Measurements from ENCODE around the gene IL17REL. TPM values are rescaled to one million over a fixed set of nuclear protein-coding genes. Genes with fewer than 3 reads are reported as not detected.
"Not testable (repeated sequence)": the region's sequence is repeated elsewhere in the genome, so short reads cannot be mapped to it uniquely, and the experiment has no call there.

Gene IL17REL
- total RNA-seq, 1 experiment from 2014 or later: not detected

DNA sequence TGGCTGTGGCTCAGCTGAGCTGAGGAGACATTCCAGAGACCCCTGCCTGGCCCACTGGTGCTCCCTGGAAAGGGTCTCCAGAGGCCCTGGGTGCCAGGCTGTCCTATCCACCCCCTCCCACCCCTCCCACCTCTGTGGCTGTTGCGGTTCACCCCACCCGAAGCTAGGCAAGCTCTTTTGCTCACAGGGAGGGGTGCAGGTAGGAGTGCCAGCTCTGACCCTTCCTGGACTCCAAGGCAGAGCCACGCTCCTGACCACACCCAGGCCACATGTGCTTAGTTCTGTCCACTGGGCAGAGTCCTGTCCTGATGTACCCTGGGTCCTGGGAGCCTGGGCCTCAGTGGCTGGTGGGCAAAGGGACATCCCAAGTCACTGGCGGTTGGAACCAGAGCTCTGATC, 16.4 kb downstream of the IL17REL start:
- H3K36me3 ChIP-seq (replicated peaks; ENCODE audit: control insufficient read depth, insufficient read depth, low read length): no peaks in the 10 kb centered on the region
- no peak for DNase-seq
- H3K4me3 ChIP-seq (ENCODE audit: insufficient read depth, low read depth, low read length): no peak overlapping the region
- H3K27me3 ChIP-seq (ENCODE audit: control insufficient read depth, insufficient read depth, low read length): peaks cover 14% of the 10 kb centered on the region

DNA sequence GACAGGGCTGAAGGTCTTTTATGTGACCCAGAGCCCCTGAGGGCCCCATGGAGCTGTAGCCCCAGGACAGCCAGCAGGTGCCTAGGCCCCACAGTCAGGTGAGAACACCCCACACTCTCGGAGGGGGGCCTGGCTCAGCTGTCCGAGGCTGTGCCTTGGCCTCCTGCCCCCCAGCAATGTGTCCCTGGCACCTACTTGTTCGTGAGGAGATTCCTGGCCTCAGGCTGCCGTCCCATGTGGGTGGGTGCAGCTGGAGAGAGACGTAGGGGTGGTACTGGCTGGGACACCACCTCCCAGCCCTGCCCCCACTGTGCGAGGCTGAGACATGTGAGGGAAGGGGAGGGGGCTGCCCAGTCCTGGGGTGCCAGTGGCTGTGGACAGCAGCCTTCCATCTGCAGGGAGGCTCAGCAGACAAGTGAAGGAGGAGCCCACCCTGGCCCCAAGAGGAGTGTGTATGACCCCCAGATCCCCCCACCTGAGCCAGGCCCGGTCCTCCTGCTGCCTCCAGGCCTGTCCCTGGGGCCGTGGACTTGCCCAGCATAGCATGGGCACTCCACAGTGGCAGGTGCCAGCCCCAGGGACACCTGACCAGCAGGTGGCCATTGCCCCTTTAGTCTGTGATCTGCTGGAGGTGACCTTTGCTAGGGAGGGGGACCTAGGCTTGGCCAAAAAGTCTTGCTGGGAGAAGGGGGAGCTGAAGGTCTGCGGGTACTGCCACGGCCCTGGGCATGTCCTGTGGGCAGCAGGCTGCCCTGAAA, 17.0 kb downstream of the IL17REL start:
- Histone ChIP-seq H3K27me3 (ENCODE audit: control insufficient read depth, insufficient read depth, low read length) (peaks cover 9% of the 10 kb centered on the region), H3K36me3 (replicated peaks; ENCODE audit: control insufficient read depth, insufficient read depth, low read length) (no peaks in the 10 kb centered on the region), H3K4me3 (ENCODE audit: insufficient read depth, low read depth, low read length) (no peak overlapping the region)
- peak; percentile 38 for DNase-seq

DNA sequence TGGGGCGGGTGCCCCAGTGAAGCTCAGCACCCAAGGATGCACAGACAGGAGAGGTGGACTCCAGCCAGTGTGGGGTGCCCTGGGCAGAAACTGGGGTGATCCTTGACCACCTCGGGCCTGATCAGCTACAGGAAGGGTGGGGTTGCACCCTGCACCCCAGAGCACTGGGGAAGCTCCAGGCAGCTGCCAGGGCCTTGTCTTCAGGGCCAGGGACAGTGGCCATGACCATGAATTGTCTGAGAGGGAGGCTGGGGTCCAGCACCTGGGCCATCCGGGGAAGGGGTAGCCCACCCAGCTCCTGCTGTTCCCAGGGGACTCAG, 17.6 kb downstream of the IL17REL start:
- DNase-seq: peak; percentile 43
- Histone ChIP-seq H3K36me3 (replicated peaks; ENCODE audit: control insufficient read depth, insufficient read depth, low read length) (no peaks in the 10 kb centered on the region), H3K27me3 (ENCODE audit: control insufficient read depth, insufficient read depth, low read length) (peaks cover 4% of the 10 kb centered on the region), H3K4me3 (ENCODE audit: insufficient read depth, low read depth, low read length) (no peak overlapping the region)

DNA sequence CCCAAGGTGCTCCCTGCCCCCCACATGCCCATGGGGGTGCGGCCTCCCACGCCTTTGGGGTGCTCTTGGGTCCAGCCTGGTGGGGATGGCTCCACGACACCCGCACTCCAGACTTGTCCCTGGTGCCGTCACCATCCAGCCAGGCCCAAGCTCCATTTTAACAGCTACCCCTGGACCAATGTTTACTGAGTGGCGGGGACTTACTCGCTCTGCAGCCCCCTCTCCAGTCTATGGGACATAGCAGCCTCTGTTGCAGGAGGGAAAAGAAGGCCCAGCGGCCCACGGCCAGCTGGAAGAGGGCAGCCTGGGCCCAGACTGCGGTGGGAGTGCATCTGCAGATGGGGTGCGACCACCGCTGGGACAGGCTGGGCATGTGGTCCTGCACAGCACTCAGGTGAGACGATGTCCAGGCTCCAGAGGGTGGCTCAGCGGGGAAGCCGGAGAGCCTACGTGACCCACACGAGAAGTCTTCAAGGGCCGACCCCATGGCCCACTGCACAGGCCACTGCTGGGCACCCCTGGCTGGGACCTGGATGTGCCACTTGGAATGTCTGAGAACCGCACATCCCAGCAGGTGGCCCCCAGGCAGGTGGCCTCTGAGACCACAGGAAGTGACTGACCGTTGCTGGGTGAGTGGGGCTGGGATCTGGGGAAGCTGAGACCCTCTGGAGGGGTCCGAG, 18.1 kb downstream of the IL17REL start:
- Histone ChIP-seq H3K36me3 (replicated peaks; ENCODE audit: control insufficient read depth, insufficient read depth, low read length) (no peaks in the 10 kb centered on the region), H3K4me3 (ENCODE audit: insufficient read depth, low read depth, low read length) (no peak overlapping the region), H3K27me3 (ENCODE audit: control insufficient read depth, insufficient read depth, low read length) (no peaks in the 10 kb centered on the region)
- DNase-seq: peak; percentile 49

DNA sequence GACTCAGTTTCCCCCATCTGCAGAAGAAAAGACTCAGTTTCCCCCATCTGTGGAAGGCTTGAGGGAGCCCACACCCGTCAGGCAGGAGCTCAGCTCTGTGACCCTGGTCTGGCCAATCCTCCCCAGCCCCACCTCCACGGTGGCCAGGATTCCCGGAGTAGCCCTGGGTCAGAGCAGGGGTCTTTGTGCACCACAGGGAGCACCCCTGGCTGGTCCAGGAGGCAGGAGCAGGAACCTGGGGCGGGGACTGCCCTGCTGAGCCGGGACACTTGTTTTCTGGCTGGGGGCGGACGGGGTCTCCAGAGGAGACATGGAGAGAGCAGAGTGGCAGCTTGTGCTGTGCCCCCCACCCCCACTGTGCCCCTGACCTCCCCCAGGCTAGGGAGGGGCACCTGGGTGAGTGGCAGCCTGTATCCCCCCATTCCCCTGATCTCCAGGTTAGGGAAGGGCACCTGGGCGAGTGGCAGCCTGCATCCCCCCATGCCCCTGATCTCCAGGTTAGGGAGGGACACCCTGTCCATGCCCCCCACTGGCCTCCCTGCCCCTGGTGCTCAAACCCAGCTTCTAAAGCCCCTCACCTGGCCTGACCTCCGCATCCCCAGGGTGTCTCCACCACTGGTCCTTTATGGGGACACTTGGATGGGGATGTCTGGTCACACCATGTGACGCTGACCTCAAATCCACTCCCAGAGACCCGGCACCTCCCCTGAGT, 18.8 kb downstream of the IL17REL start:
- Histone ChIP-seq H3K27me3 (ENCODE audit: control insufficient read depth, insufficient read depth, low read length) (no peaks in the 10 kb centered on the region), H3K4me3 (ENCODE audit: insufficient read depth, low read depth, low read length) (no peak overlapping the region), H3K36me3 (replicated peaks; ENCODE audit: control insufficient read depth, insufficient read depth, low read length) (no peaks in the 10 kb centered on the region)
- DNase-seq: no peak

DNA sequence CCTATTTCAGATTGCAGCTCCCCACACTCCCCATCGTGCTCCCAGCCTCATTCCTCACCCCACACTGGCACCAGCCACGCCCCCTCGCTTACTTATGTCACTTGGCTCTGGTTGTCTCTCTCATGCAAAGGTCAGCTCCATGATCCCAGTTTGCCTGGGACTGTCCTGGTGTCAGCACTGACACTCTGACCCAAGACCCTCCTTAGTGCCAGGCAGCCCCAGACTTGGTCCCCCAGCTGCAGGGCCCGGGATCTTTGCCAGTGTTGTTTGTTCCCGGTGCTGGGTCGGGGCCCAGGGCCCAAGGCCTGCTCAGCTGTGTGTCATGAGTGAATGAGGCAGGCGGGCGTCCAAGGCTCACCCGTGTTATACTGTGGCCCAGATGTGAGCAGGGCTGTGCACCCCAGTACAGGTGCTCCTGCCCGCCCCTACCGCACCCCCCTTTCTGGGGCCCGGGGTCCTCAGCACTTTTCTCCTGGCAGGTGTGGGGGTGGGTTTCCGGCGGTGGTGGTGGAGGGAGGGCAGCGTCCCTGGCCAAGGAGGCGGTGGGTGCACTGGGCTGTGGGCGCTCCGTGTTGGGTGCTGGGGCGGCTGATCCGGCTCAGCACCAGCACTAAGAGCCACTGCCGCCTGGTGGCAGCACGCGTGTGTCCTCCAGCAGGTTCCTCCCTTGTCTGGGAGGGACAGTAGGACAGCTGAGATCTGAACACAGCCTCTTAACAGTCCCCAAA, 19.5 kb downstream of the IL17REL start:
- DNase-seq: peak; percentile 91
- H3K4me3 ChIP-seq (ENCODE audit: insufficient read depth, low read depth, low read length): no peak overlapping the region
- no peaks in the 10 kb centered on the region for H3K36me3 ChIP-seq (replicated peaks; ENCODE audit: control insufficient read depth, insufficient read depth, low read length)
- H3K27me3 ChIP-seq (ENCODE audit: control insufficient read depth, insufficient read depth, low read length): no peaks in the 10 kb centered on the region

DNA sequence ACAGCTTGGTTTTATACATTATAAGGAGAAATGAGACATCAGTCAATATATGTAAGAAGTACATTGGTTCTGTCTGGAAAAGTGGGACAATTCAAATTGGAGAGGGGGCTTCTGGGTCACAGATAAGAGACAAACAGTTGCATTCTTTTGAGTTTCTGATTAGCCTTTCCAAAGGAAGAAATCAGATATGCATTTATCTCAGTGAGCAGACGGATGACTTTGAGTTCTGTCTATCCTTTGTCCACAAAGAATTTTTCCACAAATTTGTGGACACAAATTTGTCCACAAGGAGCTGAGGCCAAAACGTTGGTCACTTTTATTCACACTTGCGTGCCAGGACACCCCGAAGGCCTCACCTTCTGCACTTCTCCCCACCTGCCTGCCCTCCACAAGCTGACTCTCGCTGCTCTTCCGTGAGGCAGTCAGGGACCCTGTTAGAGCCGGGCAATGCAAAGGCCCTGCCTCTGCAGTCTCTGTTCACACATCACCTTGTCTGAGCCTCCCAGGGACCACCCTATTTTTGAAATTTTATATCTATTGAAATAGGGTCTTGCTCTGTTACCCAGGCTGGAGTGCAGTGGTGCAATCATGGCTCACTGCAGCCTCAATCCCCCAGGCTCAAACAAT, 20.5 kb downstream of the IL17REL start:
- no peak for DNase-seq
- no peak overlapping the region for H3K4me3 ChIP-seq (ENCODE audit: insufficient read depth, low read depth, low read length)
- H3K27me3 ChIP-seq (ENCODE audit: control insufficient read depth, insufficient read depth, low read length): no peaks in the 10 kb centered on the region
- H3K36me3 ChIP-seq (replicated peaks; ENCODE audit: control insufficient read depth, insufficient read depth, low read length): no peaks in the 10 kb centered on the region

DNA sequence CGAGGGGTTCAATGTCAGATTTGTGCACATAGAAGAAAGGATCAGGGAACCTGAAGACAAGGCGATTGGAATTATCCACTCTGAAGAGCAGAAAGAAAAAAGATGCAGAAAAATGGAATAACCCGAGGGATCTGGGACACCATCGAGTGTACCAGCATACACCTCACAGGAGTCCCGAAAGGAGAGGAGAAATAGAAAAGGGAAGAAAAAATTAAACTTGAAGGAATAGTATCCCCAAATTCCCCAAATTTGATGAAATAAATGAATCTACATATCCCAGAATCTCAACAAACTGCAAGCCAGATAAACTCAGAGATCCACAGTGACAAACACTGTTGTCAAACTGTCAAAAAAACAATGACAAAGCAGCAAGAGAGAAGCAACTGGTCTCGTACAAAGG, 21.4 kb downstream of the IL17REL start:
- Histone ChIP-seq H3K4me3 (ENCODE audit: insufficient read depth, low read depth, low read length) (no peak overlapping the region), H3K27me3 (ENCODE audit: control insufficient read depth, insufficient read depth, low read length) (no peaks in the 10 kb centered on the region), H3K36me3 (replicated peaks; ENCODE audit: control insufficient read depth, insufficient read depth, low read length) (no peaks in the 10 kb centered on the region)
- no peak for DNase-seq

DNA sequence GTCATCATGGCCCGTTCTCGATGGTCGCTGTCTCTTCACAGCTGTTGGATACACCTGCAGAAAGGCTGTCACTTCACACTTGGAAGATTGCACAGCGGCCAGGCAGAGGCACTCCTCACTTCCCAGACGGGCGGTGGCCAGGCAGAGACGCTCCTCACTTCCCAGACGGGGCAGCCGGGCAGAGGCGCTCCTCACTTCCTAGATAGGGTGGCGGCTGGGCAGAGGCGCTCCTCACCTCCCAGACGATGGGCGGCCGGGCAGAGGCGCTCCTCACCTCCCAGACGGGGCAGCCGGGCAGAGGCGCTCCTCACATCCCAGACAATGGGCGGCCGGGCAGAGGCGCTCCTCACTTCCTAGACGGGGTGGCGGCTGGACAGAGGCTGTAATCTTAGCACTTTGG, 22.7 kb downstream of the IL17REL start:
- H3K27me3 ChIP-seq (ENCODE audit: control insufficient read depth, insufficient read depth, low read length); DNase-seq; H3K36me3 ChIP-seq (replicated peaks; ENCODE audit: control insufficient read depth, insufficient read depth, low read length); H3K4me3 ChIP-seq (ENCODE audit: insufficient read depth, low read depth, low read length): not testable (repeated sequence)

DNA sequence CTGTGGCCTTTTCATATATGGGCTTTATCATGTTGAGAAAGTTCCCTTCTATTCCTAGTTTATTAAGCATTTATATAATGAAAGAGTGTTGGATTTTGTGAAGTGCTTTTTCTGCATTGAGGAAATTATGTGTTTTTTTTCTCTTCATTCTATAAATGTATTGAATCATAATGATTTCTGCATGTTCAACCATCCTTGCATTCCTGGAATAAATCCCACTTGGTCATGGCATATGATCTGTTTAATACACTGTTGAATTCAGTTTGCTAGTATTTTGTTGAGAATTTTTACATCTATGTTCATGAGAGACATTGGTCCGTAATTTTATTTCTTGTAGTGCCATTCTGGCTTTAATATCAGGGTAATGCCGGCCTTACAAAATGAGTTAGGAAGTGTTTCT, 26.2 kb downstream of the IL17REL start:
- DNase-seq: no peak
- Histone ChIP-seq H3K27me3 (ENCODE audit: control insufficient read depth, insufficient read depth, low read length) (peaks cover 20% of the 10 kb centered on the region), H3K36me3 (replicated peaks; ENCODE audit: control insufficient read depth, insufficient read depth, low read length) (no peaks in the 10 kb centered on the region), H3K4me3 (ENCODE audit: insufficient read depth, low read depth, low read length) (no peak overlapping the region)

DNA sequence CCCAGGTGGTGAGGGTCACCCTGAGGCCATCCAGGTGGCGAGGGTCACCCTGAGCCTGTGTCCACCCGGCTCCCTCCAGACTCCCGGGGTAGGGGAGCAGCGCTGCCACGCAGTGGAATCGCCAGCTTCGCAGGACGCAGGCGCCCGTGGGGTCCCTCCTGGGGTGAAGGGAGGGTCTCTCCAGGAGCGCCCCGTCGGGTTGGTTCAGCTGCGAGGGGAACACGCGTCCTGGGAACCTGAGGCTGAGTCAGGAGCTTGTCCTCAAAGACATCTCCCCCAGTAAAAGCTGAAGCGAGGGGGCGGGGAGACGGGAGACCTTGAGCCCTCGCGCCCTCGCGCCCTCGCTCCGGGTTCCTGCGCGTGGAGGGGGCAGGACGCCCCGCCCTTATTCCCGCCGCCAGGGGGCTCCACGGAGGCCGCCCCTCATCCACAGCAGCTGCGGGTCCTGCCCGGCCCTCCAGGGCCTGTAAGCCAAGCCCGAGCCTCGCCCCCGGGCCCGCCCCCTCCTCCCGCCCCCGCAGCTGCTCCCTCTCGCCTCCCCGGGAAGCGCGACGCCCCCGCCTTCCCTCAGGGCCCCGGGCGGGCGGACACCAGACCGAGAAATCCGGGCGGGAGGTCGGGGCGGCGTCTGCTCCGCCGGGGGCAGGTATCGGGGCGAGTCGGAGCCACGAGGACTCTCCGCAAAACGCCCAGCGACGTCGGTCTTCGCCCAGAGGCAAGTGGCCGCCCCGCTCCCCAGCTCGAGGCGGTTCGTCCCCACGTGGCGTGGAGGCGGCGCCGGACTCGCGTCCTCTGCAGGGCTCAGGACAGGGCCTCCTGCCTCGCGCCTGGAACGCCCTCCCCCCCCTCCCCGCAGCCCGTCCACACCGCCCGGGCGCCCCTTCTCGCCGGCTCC, 29.2 kb downstream of the IL17REL start:
- peak overlapping the region; percentile 39 for H3K4me3 ChIP-seq (ENCODE audit: insufficient read depth, low read depth, low read length)
- DNase-seq: peak; percentile 96
- H3K27me3 ChIP-seq (ENCODE audit: control insufficient read depth, insufficient read depth, low read length): peaks cover 20% of the 10 kb centered on the region
- H3K36me3 ChIP-seq (replicated peaks; ENCODE audit: control insufficient read depth, insufficient read depth, low read length): no peaks in the 10 kb centered on the region

DNA sequence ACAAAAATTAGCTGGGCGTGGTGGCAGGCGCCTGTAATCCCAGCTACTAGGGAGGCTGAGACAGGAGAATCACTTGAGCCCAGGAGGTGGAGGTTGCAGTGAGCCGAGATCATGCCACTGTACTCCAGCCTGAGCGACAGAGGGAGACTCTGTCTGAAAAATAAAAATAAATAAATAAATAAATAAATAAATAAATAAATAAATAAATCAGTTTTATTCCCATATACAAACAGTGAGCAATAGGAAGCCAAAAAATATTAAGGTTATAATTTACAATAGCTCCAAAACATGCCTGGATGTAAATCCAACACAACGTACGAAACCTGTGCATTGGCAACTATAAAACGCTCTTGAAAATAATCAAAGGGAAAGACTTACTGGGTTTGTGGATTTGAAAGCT, 30.8 kb downstream of the IL17REL start:
- peaks cover 20% of the 10 kb centered on the region for H3K27me3 ChIP-seq (ENCODE audit: control insufficient read depth, insufficient read depth, low read length)
- DNase-seq; H3K36me3 ChIP-seq (replicated peaks; ENCODE audit: control insufficient read depth, insufficient read depth, low read length); H3K4me3 ChIP-seq (ENCODE audit: insufficient read depth, low read depth, low read length): not testable (repeated sequence)

DNA sequence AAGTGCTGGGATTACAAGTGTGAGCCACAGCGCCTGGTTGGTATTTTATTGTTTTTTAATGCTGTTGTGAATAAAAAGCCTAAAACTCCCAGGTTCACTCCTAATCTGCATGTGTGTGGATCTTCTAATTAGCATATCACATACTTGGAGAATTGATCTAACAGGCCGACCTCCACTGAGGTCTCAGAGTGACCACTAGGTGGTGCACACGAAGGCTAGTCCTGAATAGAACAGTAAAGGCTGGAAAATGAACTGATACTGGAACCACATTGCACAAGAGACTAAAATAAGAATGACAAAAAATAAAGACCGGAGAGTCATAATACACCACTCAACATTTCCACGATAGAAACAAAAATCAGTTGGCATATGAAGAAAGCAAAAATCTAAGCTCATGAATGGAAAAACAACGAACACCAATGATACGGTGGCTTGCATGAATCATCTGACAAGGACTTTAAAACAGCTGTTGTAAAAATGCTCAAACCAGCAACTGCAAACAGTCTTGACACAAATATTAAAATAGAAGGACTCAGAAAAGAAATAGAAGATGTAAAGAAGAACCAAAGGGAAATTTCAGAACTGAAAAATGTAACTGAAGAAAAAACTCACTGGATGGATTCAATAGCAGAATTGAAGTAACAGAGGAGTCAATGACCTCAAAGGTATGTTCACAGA, 32.8 kb downstream of the IL17REL start:
- DNase-seq: peak; percentile 88
- Histone ChIP-seq H3K27me3 (ENCODE audit: control insufficient read depth, insufficient read depth, low read length) (peaks cover 18% of the 10 kb centered on the region), H3K4me3 (ENCODE audit: insufficient read depth, low read depth, low read length) (no peak overlapping the region), H3K36me3 (replicated peaks; ENCODE audit: control insufficient read depth, insufficient read depth, low read length) (no peaks in the 10 kb centered on the region)
